ENCODE data around the gene SPOUT1. TPM values are rescaled to one million over a fixed set of nuclear protein-coding genes. Genes with fewer than 3 reads are reported as not detected.

The SPOUT1 gene
- total RNA-seq, 4 donors from 2014 or later, result 20.2 to 38.1 (median 23.7) TPM

DNA sequence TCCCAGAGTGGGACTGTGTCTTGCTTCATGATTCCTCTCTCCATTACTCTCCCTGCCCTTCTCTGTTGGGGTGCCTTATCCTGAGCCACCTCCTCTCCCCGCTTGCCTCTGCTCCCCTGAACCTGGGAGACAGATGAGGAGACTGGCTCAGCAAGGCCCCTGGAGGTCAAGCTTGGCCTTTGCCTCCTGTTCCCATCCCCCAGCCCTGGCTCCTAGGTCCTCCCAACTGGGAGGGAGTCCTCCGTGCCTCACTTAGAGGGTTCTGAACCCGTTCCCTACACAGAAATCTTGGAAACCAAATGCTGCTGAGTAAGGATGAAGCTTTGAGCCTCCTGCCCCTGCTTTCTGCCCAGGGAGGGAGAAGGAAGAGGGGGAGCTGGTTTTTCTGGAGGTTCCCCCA is 21.1 kb downstream of the SPOUT1 start:
- TF ChIP-seq, protein P1, sequence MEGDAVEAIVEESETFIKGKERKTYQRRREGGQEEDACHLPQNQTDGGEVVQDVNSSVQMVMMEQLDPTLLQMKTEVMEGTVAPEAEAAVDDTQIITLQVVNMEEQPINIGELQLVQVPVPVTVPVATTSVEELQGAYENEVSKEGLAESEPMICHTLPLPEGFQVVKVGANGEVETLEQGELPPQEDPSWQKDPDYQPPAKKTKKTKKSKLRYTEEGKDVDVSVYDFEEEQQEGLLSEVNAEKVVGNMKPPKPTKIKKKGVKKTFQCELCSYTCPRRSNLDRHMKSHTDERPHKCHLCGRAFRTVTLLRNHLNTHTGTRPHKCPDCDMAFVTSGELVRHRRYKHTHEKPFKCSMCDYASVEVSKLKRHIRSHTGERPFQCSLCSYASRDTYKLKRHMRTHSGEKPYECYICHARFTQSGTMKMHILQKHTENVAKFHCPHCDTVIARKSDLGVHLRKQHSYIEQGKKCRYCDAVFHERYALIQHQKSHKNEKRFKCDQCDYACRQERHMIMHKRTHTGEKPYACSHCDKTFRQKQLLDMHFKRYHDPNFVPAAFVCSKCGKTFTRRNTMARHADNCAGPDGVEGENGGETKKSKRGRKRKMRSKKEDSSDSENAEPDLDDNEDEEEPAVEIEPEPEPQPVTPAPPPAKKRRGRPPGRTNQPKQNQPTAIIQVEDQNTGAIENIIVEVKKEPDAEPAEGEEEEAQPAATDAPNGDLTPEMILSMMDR (IDR thresholded peaks at IDR 0.05; ENCODE audit: low read depth), result no peak

DNA sequence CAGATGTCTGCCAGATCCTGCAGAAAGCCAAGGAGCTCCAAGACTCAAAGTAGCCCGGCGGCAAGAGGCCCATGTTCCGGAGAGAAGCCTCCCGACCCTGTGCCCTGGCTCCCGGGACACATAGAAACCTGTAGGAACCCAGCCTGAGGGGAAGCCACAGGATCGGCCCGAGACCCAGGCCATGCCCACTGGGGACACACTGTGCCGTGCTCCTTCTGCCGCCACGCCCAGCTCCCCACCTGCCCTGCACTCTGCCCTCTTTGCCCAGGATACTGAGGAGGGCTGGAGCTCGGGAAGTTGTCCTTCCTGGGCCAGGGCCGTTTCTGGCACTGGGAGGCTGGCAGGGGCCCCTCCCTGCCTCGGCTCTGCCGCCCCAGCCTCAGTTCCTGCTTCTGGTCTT is 21.8 kb downstream of the SPOUT1 start:
- TF ChIP-seq, protein P1 (IDR thresholded peaks at IDR 0.05; ENCODE audit: low read depth), result no peak

DNA sequence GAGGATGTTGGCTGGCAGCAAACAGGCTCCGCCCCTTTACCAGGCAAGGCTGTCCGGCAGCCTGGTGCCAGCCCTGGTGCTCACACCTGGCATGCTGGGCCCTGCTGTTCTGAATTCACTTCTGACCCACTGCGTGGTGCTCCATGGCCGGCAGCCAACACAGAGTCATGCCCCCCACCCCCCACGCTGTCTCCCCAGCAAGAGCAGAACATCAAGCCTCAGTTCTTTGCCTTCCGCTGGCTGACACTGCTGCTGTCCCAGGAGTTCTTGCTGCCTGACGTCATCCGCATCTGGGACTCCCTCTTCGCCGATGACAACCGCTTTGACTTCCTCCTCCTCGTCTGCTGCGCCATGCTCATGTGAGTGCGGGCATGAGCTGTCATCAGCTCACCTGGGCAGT is 23.9 kb downstream of the SPOUT1 start:
- TF ChIP-seq, protein P1 (IDR thresholded peaks at IDR 0.05; ENCODE audit: low read depth), result no peak

DNA sequence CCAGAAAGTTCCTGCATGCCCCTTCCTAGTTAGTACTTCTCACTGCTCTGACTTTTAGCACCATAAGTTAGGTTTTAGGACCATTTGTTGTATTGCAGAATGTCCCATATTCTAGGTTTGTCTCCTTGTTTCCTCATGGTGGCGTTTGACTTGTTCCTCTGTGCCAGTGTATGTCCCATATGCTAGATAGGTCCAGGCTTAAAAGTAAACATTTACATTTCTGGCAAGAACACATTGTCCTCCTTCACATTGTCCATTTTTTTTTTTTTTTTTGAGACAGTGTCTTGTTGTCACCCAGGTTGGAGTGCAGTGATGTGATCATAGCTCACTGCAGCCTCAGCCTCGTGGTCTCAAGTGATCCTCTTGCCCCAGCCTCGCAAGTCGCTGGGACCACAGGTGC is 27.1 kb downstream of the SPOUT1 start:
- TF ChIP-seq, protein P1 (IDR thresholded peaks at IDR 0.05; ENCODE audit: low read depth), result no peak

DNA sequence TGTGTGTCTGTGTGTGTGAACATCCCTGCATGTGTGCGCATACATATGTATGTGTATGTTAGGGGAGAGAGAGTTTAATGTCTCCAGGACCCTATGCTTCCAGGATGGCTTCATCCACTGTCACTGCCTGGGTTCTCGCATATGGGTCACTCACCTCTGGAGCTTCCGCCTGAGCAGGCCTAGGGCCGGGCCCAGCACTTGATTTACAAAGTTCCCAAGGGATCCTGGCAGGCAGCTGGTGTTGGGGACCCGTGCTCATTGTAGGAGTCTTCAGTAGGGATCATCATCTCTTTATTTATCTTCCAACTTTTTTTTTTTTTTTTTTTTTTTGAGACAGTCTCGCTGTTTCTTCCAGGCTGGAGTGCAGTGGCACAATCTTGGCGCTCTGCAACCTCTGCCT is 29.5 kb downstream of the SPOUT1 start:
- TF ChIP-seq, protein P1 (IDR thresholded peaks at IDR 0.05; ENCODE audit: low read depth), result no peak

DNA sequence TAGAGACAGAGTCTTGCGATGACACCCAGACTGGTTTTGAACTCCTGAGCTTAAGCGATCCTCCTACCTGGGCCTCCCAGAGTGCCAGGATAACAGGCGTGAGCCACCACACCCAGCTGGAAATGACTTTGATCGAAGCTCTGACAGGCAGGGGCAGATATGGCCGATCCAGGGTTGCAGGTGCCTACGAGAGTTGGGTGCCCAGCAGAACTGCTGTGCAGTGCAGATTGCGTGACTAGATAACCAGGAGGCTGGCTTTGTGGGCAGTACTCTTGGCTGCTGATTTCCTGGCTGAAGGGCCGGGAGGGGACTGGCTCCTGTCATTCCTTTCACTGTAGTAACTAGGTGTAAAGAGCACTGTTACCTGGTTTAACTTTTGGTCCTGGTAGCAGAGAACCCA is 30.7 kb downstream of the SPOUT1 start:
- TF ChIP-seq, protein P1 (IDR thresholded peaks at IDR 0.05; ENCODE audit: low read depth), result no peak

DNA sequence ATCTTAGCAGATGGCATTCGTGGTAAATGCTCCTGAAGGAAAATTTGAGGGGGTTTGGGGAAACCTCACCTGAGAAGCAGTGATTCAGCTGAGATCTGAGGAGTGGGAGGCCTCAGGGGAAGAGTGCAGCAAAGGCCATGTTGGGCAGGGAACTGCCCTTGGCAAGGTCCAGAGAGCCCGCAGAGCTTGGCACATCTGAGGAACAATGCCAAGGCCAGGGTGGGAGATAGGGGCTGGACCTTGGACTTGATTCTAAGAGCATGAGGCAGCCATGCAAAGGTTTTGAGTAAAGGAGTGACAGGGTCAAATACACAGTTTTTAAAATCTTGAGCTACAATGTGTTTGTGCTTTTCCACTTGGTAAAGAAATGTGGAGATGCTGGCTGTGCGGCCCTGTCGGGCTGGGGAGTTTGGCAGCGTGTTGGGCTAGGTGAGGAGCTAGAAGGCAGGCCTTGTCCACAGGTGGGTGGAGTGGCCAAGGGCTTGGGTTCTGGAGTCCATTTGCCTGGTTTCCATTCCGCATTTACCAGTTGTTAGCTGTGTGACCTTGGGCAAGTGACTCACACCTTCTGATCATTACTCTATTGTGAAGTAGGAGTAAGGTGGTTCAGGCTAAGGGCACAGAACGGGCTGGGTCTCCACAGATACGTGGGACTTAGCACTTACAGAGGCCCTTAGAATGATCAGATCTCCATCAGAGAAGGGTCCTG is 36.5 kb downstream of the SPOUT1 start:
- TF ChIP-seq, protein P1 (IDR thresholded peaks at IDR 0.05; ENCODE audit: low read depth), result no peak
